Pulmonary artery endothelial cell (primary cell): ENCODE results near the gene LPIN3. TPM values are rescaled to one million over a fixed set of nuclear protein-coding genes. Genes with fewer than 3 reads are reported as not detected.
"Not testable (repeated sequence)": the region's sequence is repeated elsewhere in the genome, so short reads cannot be mapped to it uniquely, and the experiment has no call there.

Experiments
- DNase-seq: peaks from one replicate; pipeline ENCODE4 v3.0.0-alpha.2; 2011; ENCODE audit warnings: low read depth, low spot score
- total RNA-seq: library from RNA; depleted of rRNA; stranded (reverse); fragments of >200 nt; gene quantifications from 2 replicates; pipeline ENCODE4 v1.2.3, GENCODE V29; 2014

Gene LPIN3, protein sequence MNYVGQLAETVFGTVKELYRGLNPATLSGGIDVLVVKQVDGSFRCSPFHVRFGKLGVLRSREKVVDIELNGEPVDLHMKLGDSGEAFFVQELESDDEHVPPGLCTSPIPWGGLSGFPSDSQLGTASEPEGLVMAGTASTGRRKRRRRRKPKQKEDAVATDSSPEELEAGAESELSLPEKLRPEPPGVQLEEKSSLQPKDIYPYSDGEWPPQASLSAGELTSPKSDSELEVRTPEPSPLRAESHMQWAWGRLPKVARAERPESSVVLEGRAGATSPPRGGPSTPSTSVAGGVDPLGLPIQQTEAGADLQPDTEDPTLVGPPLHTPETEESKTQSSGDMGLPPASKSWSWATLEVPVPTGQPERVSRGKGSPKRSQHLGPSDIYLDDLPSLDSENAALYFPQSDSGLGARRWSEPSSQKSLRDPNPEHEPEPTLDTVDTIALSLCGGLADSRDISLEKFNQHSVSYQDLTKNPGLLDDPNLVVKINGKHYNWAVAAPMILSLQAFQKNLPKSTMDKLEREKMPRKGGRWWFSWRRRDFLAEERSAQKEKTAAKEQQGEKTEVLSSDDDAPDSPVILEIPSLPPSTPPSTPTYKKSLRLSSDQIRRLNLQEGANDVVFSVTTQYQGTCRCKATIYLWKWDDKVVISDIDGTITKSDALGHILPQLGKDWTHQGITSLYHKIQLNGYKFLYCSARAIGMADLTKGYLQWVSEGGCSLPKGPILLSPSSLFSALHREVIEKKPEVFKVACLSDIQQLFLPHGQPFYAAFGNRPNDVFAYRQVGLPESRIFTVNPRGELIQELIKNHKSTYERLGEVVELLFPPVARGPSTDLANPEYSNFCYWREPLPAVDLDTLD
- total RNA-seq = 1.8 and 2.1 TPM in 2 replicates

DNA sequence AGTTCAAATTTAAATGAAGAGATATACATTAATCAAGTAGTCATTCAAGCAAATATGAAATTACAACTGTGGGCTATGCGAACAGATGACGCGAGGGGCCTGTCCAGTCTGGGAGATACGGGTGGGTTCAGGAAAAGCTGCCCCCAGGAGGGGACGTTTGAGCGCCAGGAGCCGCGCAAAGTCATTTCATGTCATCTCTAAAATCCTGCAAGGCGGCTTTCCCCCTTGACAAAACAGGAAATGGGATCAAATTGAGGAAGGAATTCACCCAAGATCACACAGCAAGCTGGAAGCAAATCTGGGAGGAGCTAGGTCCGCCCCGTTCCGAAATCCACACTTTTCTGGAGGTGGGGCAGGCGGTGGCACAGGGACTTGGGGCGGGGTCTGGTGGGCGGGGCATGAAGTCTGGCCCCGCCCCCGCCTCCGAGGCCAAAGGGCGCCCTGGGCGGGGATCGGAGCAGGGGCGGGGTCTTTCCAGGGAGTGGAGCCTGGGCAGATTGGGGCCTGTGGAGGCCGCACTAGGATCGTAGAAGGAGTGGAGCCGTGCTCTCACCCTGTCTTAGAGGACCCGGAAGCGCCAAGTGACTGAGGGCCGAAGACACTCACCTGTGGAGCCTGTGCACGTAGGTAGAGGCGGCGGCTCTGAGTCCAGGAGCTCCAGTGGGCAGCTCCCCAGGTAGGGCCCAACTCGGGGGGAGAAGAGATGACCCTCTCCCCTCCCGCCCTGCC, at the start of gene LPIN3:
Gene LPIN3, plus strand, starts transcription at position 495 of the 729 bp plus-strand sequence. CDS start 4,983 bp downstream, outside the sequence.
- DNase-seq = no peak

DNA sequence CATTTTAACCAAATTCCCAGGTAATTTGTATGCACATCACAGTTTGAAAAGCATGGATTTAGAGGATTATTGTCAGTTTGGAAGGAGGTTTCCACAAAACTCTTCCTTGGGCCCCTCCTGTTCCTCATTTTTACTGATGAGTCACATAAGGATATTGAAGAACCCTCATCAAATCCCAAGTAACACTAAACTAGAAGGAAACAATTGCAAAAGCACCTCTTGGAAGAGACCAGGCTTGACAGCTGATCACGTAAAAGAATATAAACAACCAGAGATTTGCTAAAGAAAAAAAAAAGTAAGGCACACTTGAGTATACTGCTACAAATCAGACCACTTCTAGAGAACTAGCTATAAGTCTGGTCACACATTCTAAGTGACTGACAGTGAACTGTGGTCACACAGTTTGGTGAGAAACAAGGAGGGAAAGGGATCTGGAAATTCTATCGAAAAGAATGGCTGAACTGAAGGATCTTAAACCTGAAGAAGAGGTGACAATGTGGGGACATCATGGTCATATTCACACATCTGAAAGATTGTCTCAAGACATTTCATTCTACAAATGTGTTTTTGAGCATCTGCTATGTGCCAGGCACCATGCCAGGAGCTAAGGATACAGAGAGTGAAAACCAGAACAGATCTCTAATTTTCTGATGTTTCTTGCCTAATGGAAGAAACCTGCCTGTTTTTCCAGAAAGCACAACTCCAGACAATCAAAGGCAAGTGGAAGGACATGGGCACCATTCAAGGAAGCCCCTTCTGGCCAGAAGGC, 47.2 kb upstream of the LPIN3 start:
- DNase-seq = no peak

DNA sequence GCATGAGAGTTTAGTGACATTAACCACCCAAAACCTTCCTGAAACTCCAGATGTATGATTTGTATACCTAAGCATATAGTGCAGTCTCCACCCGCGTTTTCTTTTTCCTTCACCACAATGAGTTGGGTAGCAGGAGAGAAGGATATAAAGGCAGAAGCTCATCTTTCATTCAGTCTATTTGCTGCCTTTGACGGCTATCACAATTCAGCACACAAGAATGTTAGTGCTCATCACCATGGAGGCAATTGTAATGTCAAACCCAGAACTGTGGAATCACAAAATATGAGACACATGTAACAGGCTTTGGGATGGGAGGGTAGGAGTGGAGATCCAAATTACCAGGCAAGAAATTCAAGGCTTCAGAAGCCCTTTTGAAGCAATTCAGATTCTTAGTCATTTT, 40.7 kb upstream of the LPIN3 start:
- DNase-seq = no peak

DNA sequence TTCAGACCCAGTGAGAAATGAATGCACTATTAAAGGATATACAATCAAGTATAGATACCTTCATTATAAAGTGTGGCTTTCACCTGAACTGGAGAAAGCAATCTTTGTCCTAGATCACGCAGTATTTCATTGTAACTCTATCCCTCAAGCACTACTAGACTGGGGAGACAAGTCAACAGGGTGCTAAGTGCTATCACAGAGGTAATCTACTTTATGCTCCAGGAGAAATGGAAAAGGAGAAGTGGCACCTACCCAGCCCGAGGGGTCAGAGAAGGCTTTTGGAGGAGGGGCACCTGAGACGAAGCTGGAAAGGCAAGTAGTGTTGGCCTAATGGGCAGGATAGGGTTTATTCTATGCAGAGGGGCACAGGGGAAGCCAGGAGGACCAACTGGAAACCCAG, 40.2 kb upstream of the LPIN3 start:
- DNase-seq = no peak

DNA sequence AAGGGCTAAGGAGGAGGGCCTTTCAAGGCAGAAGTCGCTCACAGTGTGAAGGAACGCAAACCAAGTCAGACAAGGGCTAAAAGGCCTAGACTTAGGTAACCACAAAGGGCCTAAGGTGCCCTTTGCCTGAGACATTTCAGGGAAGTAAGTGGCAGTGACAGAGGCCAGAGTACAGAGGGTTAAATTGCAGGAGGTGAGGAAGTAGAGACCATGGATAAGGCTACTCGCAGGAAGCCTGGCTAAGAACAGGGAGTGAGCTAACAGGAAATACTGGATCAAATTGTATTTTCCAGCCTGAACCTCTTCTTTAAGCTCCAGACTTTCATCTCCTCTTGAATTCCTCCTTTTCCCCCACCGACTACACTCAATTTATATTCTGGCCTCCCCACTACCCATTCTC, 39.7 kb upstream of the LPIN3 start:
- no peak for DNase-seq

DNA sequence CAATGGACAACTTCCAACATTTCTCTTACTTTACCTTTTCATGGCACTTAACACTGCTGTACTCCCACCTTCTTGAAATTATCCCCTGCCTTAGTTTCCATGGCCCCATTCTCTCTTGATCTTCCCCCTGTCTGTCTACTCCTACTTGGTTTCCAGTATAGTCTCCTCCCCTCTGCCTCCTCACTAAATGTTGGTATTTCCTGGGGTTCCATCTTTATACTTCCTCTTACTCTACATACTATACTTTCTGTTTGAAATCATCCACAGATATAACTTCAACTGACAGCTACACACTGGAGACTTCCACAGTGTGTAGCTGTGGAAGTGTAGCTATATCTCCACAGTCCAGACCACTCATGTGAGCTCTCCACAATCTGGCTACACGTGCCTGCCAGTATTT, 36.6 kb upstream of the LPIN3 start:
- DNase-seq = no peak

DNA sequence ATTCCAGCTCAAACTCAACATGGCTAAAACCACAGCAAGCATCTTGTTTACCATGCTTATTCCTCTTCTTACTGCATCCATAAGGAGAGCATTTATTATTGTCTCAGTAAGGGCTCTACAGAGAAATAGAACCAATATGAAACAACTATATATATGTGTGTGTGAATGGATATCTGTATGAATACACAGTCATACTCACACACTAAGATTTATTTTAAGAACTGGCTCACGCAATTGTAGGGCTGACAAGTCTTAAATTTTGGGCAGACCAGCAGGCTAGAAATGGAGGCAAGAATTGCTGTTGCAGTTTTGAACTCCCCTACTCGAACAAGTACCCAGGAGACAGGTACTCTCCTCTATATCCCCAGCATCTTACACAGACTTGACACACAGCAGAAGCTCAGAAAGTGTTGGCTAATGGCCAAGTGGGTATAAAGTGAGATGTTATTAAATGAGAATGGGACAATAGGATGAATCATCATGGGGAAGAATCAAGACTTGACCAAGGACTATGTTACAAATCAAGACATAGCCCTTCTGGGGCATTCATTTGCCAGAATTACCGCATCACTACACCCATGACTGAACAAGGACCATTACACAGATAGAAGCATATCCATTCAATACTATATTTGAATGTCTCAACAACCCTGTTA, 36.1 kb upstream of the LPIN3 start:
- no peak for DNase-seq

DNA sequence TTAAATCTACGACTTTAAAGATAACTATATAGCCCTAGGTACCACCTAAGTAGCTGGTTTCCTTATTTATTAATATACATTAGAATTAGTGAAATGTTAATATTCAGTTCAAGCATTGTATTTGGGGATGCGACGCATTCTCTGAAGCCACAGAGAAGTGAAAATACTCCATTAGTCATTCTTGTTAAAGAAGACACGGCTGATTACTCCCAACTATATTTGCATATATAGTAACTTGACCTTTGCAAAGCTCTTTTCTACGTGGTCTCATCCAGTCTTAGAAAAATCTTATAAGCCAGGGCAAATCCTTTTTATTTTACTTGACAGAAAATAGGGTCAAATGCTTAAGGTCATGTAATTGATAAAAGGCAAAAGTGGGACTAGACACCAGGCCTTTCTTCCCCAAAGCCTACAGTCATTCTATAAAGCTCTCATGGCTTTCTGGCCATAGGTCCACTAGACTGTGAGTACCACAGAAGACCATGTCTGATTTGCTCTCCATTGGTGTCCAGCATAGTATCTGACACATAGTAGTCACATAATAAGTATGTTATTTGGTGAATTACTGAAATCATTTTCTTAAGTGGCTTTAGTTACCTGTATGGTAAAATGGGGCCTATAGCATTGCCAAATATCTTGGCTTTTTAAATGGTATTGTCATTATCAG, 34.4 kb upstream of the LPIN3 start:
- no peak for DNase-seq

DNA sequence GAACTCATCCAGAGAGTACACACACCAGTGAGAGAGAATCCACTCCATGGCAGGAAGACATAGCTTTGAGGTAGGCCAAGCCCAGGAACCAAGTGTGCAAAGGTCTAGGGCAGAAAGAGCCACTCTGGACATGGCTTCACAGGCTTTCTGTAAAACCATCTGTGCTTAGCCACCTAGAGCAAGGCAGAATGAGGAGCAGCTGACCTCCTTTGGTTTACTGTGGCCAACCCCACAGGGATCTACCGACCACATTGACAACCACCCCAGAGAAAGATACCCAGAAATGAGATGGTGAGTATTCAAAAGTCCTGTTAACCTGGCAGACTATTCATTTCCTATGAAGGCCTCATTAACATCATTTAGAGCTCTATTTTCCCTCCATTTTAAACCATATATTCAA, 33.6 kb upstream of the LPIN3 start:
- no peak for DNase-seq

DNA sequence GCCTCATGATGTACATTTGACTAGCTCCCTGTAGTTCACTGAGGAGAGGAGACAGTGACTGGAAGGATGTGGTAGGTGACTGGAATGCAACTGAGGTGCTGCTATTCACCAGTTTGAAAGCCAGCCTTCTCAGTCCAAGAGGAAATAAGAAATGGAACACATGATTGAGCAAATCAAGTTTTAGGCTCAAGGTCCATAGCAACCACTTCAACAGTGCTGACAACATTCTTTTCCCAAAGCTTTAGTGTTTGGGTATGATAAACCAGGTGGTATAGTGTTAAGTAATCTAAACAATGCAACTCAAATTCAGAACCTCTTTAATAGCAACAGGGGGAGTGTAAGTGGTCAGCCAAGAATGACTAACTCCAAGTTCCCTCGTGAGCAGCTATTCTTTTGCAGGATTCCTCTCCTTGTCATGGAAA, 32.3 kb upstream of the LPIN3 start:
- no peak for DNase-seq

DNA sequence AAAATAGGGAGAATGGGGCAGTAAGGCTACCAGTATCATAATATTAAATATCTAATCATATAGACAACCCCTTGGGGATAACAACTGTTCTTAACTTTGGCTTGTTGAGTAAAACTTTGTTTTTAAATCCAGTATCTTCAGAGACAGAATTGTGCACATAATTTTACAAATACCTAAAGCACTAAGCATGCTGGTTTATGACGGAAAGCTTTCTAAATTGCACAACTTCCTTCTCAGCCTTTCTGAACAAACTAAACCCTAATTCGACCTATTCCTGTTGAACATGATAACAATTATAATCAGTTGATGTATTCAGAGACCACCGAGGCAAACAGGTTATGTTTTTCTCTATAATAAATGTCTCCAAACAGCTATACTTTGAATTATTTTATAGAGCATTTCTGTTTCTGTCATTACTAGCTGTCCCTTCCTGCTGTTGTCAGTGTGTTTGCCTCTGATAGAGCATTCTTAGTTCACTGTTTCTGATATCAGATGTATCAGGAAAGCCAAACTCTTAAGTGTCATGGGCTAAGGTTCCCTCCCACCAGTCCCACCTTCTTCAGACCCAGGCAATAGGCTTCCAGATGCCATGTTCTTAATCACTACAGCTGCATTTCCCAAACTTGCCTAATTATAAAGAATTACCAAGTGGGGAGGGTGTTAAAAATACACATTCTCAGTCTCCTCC, 31.8 kb upstream of the LPIN3 start:
- DNase-seq = no peak

DNA sequence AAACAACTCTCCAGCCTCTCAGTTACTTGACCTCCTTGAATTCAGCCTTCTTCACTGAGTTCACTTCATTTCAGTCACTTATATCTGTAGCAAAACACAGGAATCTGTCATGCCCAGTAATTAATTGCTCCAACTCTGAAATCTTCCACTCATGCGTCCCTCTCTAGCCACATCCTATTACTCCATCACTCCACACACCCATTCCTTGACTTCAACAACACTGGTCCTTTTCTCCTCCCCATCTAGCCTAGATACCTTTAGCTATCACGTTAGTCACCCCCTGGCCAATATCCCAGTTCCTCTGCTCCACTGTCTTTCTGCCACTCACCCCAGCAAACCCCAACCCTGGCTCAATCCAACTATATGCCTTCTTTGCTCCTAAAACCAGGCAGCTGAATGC, 30.8 kb upstream of the LPIN3 start:
- DNase-seq = no peak

DNA sequence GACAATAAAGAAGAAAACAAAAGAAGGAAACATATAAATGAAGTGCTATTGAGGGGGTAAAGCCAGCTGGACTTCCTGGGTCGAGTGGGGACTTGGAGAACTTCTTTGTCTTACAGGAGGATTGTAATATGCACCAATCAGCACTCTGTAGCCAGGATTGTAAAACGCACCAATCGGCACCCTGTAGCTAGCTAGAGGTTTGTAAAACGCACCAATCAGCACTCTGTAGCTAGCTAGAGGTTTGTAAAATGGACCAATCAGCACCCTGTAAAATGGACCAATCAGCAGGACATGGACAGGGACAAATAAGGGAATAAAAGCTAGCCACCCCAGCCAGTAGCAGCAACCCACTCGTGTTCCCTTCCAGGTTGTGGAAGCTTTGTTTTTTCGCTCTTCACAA, 28.6 kb upstream of the LPIN3 start:
- not testable (repeated sequence) for DNase-seq

DNA sequence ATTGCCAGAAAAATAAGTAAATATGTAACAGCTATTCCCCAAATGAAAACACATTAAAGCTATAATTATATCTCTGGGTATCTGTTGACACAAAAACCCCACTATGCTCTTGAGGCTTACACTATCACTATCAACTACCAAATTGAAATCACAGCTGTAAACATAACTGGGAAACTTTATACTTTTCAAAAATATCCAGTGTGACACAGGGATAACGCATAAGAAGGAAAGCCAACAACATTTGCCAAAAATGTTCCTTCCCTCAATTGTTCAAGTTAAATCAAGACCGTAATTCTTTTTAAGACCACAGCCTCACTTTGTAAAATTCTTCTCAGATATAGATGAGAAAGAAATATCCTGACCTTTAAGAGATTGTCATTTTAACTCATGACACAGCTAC, 26.2 kb upstream of the LPIN3 start:
- no peak for DNase-seq

DNA sequence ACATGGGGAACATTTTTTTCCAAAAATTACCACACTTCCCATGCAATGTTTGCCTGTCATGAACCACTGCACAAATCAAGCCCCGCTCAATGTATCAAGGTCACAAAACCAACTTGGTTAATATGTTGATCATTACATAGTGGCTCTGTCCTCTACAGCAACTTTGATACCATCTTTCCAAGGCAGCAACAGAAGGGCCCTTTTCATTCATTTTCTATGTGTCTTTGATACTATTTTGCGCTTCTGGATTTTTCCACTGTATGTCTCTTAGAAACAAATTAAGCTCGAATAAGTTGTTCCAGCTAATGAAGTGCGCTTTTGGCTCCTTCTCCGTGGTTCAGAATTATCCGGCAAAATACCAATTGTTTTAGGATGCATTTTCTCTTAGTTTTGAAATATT, 24.6 kb upstream of the LPIN3 start:
- no peak for DNase-seq

DNA sequence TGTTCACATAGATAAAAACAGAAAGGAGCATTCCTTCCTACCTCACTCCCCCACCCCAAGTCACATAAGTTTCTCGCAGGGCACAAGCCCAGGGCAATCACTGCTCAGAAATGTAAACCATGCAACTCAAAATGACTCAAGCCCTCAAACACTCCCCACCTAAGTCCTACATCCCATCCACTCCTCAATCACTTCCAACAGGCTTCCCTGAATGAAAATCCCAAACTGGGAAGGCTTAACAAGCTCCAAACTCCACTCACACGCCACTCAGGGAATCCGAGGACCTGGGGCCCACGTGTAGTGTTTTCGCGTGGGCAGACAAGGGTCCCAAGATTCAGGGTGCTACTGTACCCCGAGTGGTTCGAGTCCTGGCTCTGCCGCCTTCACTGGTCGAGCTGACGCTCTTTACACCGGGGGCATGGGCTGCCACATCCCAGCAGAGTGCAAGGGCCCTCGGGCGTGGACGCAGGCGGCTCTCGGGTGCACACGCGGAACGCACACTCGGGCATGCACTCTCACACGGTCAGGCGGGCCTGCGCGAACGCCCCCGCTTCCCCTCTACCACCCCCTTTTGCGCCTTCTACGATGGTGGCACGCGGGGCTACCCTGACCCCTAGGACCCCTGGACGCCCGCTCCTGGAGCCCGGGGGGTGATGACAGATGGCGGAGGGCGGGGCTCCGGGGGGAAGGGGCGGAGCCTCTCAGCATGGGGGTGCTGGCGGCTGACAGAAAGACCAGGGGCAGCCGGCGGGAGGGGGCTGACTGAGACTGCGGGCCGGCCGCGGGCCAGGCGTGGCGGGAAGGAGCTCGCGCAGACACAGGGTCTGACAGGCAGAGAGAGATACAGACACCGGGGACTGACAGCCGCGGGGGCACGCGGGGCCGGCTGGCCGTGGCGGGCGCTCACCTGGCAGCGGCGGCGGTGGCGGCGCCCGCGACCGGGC, 23.7 kb upstream of the LPIN3 start:
- no peak for DNase-seq

DNA sequence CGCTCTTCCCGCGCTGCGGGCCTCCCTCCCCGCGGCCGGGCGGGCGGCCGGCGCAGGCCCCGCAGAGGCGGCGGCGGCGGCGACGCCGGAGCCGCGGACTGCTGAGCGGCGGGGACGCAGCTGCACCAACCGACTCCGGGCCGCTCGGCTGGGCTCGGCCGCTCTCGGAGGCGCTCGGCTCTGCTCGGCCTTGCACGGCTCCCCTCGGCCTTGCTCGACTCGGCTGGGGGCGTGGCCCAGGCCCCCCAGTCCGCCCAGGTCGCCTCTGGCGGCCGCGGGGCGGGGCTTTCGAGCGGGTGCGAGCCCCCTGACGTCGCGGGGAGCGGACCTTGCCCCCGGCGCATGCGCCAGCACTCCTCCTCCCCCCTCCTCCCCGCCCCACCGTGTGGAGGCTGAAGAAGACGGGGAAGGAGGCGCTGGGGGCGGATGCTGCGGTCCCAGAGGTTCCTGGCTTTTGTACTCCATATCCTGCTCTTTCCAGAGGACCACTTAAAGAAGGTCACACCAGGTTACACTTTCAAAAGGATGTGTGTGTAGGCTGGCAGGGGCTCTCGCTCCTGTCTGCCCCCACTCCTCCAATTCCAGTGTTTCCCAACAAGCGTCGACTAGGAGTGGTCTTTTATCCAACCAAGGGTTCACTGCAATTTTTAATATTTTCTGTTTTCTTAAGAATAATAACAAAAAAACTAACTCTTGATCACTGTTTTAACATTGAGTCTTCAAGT, 22.9 kb upstream of the LPIN3 start, which contains the start of gene ZHX3:
Gene ZHX3, minus strand, starts transcription at position 186 of the 725 bp plus-strand sequence. CDS start 112,815 bp downstream, outside the sequence.
- DNase-seq = peak; percentile 84

DNA sequence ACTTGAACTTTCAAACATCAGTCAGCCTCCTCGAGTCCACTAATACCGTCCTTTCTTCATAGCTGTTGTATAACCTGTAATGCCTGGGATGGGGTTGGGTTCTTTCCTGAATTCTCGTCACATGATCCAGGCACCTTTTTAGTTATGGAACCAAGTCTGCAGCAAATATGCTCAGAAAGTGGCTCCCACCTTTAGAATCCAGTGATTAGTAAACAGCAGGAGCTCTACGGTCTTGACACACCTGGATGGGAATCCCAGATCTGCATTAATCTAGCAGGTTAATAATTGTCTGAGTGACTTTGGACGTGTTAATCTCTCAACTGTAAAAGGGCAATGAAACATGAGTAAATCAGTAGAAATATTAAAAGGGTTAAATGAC, 22.4 kb upstream of the LPIN3 start:
- DNase-seq = no peak
